IPS-11a (cell line): ENCODE measurements around the gene SULT1A1.

Experiments
- H3K4me3 ChIP-seq: one replicate; pipeline ENCODE4 v1.5.1; 2013; ENCODE audit warnings: low read depth, low read length, control low read depth

The SULT1A1 gene

GRCh38 chr16:28561557-28562187, 48.2 kb downstream of the SULT1A1 start:
- no peak overlapping the region for H3K4me3 ChIP-seq

- no peak overlapping the region for H3K4me3 ChIP-seq
Measured at GRCh38 chr16:28558456-28558855, 51.4 kb downstream of the SULT1A1 start.

- no peak overlapping the region for H3K4me3 ChIP-seq
Measured at GRCh38 chr16:28556914-28557320, 52.9 kb downstream of the SULT1A1 start.

- H3K4me3 ChIP-seq, result no peak overlapping the region
Measured at GRCh38 chr16:28555561-28555960, 54.3 kb downstream of the SULT1A1 start.
